GM19468 (cell line): ENCODE data around the gene TUBAL3.

Experiments used
- ATAC-seq: cut with Tn5 transposase; IDR thresholded peaks from one replicate; pipeline ENCODE4 v1.9.1; 2021; ENCODE audit warnings: mild to moderate bottlenecking, moderate library complexity, moderate number of reproducible peaks; ENCODE audit not compliant: unreplicated experiment; ENCODE audit errors: extremely low read depth

The TUBAL3 gene

GRCh38 chr10:5404208-5405041, at the start of gene TUBAL3:
Gene TUBAL3, minus strand, starts transcription at chr10:5404828. Its CDS starts 36 bp downstream, at chr10:5404792.
- no peak for ATAC-seq

- ATAC-seq: no peak
Measured at GRCh38 chr10:5453749-5454489, 49.3 kb upstream of the TUBAL3 start.

GRCh38 chr10:5450605-5451384, 46.2 kb upstream of the TUBAL3 start:
- no peak for ATAC-seq

GRCh38 chr10:5449823-5450222, 45.2 kb upstream of the TUBAL3 start:
- ATAC-seq: no peak

- no peak for ATAC-seq
Measured at GRCh38 chr10:5449227-5449626, 44.6 kb upstream of the TUBAL3 start.

- no peak for ATAC-seq
Measured at GRCh38 chr10:5448333-5449001, 43.8 kb upstream of the TUBAL3 start.

GRCh38 chr10:5447611-5448071, 43.0 kb upstream of the TUBAL3 start:
- peak; percentile 29 for ATAC-seq

- no peak for ATAC-seq
Measured at GRCh38 chr10:5447056-5447455, 42.4 kb upstream of the TUBAL3 start.

- peak; percentile 29 for ATAC-seq
Measured at GRCh38 chr10:5446390-5446926, 41.8 kb upstream of the TUBAL3 start.

- no peak for ATAC-seq
Measured at GRCh38 chr10:5445006-5445405, 40.4 kb upstream of the TUBAL3 start.

- peak; percentile 37 for ATAC-seq
Measured at GRCh38 chr10:5443429-5443828, 38.8 kb upstream of the TUBAL3 start.

- no peak for ATAC-seq
Measured at GRCh38 chr10:5442990-5443370, 38.4 kb upstream of the TUBAL3 start.

GRCh38 chr10:5442065-5442989, 37.7 kb upstream of the TUBAL3 start:
- ATAC-seq: no peak

- no peak for ATAC-seq
Measured at GRCh38 chr10:5441106-5441505, 36.5 kb upstream of the TUBAL3 start.

- ATAC-seq: no peak
Measured at GRCh38 chr10:5440206-5440605, 35.6 kb upstream of the TUBAL3 start.

- ATAC-seq: no peak
Measured at GRCh38 chr10:5435328-5435727, 30.7 kb upstream of the TUBAL3 start.

GRCh38 chr10:5434017-5434753, 29.6 kb upstream of the TUBAL3 start:
- ATAC-seq: no peak

GRCh38 chr10:5433182-5433581, 28.6 kb upstream of the TUBAL3 start:
- ATAC-seq: no peak
